Myocyte (in vitro differentiated cells): Measurements from ENCODE around the gene PNLIP. TPM values are rescaled to one million over a fixed set of nuclear protein-coding genes. Genes with fewer than 3 reads are reported as not detected.

Source experiments
- DNase-seq: peaks from one replicate; pipeline ENCODE4 v3.0.0-alpha.2; 2012; ENCODE audit warnings: low read depth
- total RNA-seq: library from RNA; depleted of rRNA; stranded (reverse); fragments of >200 nt; gene quantifications from 2 replicates; pipeline ENCODE4 v1.2.3, GENCODE V29; 2014

PNLIP gene
- total RNA-seq, 1 donor from 2014 or later: not detected

- DNase-seq: no peak
Observed at GRCh38 chr10:116613471-116613870, 67.7 kb downstream of the PNLIP start.

GRCh38 chr10:116614796-116615195 is 69.1 kb downstream of the PNLIP start:
- DNase-seq: no peak

- peak; percentile 23 for DNase-seq
Observed at GRCh38 chr10:116615199-116615776, 69.6 kb downstream of the PNLIP start.

Other genes with a start within 250 kb of the PNLIP start
- not detected in 2 replicates for gene CCDC172, start 221.5 kb upstream of the PNLIP start, total RNA-seq
- gene PNLIPRP3, start 118.1 kb upstream of the PNLIP start, total RNA-seq: 0.56 and 0.99 TPM in 2 replicates
- not detected in 2 replicates for gene PNLIPRP1, start 45.0 kb downstream of the PNLIP start, total RNA-seq
- not detected in 2 replicates for gene PNLIPRP2, start 75.0 kb downstream of the PNLIP start, total RNA-seq
- gene HSPA12A, start 196.6 kb downstream of the PNLIP start, total RNA-seq: 5.4 and 7.8 TPM in 2 replicates